Measurements from ENCODE around the gene CD44. TPM values are rescaled to one million over a fixed set of nuclear protein-coding genes. Genes with fewer than 3 reads are reported as not detected.

The CD44 gene
- total RNA-seq, 1 experiment from 2014 or later, result 6.1 TPM

DNA sequence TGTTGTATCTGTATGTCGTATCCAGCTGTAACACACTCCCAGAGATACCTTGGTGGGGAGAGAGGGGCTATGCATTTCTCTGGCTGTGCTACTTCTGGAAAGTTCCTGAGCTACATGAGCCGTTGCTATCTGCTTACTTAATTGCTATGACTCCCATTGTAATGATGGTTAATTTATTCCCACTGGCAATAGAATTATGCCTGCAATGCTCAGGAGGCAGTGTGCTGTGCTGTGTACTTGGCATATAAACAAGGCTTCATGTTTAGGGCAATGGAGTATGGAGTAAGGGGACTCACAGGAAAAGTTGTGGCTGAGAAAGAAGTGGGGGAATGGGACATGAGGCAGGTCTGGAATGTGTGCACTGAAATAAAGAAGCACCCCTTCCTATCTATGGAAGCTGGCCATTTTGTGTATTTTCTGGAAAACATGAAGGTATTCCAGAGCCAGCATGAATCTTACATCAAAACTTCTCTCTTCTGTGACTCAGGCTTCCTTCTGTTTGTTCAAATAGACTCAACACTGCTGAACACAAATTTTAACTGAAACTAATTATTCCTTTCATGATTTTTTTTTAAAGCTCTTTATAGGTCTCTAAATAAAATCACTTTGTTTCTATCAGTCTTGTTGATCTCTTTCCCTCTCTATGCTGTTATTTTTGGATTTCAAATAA lies 40.6 kb downstream of the CD44 start:
- no peak for DNase-seq
- Histone ChIP-seq H3K27me3 (ENCODE audit: insufficient read depth, low read length) (no peaks in the 10 kb centered on the region), H3K9ac (ENCODE audit: extremely low read depth, insufficient read length, low read length) (no peak overlapping the region), H4K5ac (ENCODE audit: insufficient read length, low read depth, low read length) (no peak overlapping the region), H2BK12ac (ENCODE audit: insufficient read length, low read depth, low read length) (no peak overlapping the region), H3K56ac (ENCODE audit: insufficient read length, low read depth, low read length) (no peak overlapping the region), H2BK20ac (ENCODE audit: low read depth, low read length, poor library complexity, severe bottlenecking) (no peak overlapping the region), H3K9me3 (ENCODE audit: control insufficient read depth, low read depth, low read length) (no peaks in the 10 kb centered on the region), H2BK15ac (ENCODE audit: low read depth, low read length) (no peak overlapping the region), H3T11ph (ENCODE audit: low read length) (no peak overlapping the region), H3K4ac (ENCODE audit: low read depth, low read length) (no peak overlapping the region), H3K4me2 (ENCODE audit: insufficient read depth, insufficient read length, low read length) (no peak overlapping the region), H3K4me1 (ENCODE audit: insufficient read depth, low read length) (peaks cover 7% of the 10 kb centered on the region; the same call in 1 of the 2 replicates), H3K14ac (ENCODE audit: insufficient read depth, low read length) (no peak overlapping the region), H4K20me1 (ENCODE audit: control insufficient read depth, insufficient read depth, insufficient read length) (no peaks in the 10 kb centered on the region), H4K91ac (ENCODE audit: insufficient read length, low read depth, low read length) (no peak overlapping the region), H3K18ac (ENCODE audit: insufficient read length, low read depth, low read length) (no peak overlapping the region), H3K23me2 (ENCODE audit: insufficient read length, low read depth, low read length, poor library complexity, severe bottlenecking) (no peaks in the 10 kb centered on the region), H4K8ac (replicated peaks; ENCODE audit: insufficient read length, low read depth, low read length) (no peak overlapping the region), H3K79me1 (ENCODE audit: insufficient read depth, low read depth, low read length, poor library complexity, severe bottlenecking) (no peaks in the 10 kb centered on the region), H3K79me2 (ENCODE audit: insufficient read depth, low read length) (no peaks in the 10 kb centered on the region), H2AFZ (ENCODE audit: low read length) (no peak overlapping the region), H2BK120ac (ENCODE audit: low read depth, low read length, poor library complexity, severe bottlenecking) (no peak overlapping the region), H2BK5ac (ENCODE audit: insufficient read length, low read length) (no peak overlapping the region), H3K27ac (ENCODE audit: insufficient read length, low read depth, low read length) (no peak overlapping the region), H3K23ac (ENCODE audit: insufficient read length, low read depth, low read length) (no peak overlapping the region), H2AK5ac (ENCODE audit: insufficient read length, low read length) (no peak overlapping the region)
- no peaks in the 10 kb centered on the region for H3K36me3 Mint-ChIP-seq (ENCODE audit: insufficient read depth in 1 of 3, low read depth in 3 of 3)
- H3K4me3 Mint-ChIP-seq, result no peak overlapping the region
- WGBS (ENCODE audit: extremely low coverage, insufficient read length, low lambda C conversion rate), result no CpG with 5 or more reads among the region's 2 CpGs
- H3K27ac Mint-ChIP-seq, result peak overlapping the region in 1 of 3 experiments; percentile 60; a peak in 1 of 7 replicates
- H3K27me3 Mint-ChIP-seq (ENCODE audit: low read depth), result no peaks in the 10 kb centered on the region
- TF ChIP-seq, protein P1, sequence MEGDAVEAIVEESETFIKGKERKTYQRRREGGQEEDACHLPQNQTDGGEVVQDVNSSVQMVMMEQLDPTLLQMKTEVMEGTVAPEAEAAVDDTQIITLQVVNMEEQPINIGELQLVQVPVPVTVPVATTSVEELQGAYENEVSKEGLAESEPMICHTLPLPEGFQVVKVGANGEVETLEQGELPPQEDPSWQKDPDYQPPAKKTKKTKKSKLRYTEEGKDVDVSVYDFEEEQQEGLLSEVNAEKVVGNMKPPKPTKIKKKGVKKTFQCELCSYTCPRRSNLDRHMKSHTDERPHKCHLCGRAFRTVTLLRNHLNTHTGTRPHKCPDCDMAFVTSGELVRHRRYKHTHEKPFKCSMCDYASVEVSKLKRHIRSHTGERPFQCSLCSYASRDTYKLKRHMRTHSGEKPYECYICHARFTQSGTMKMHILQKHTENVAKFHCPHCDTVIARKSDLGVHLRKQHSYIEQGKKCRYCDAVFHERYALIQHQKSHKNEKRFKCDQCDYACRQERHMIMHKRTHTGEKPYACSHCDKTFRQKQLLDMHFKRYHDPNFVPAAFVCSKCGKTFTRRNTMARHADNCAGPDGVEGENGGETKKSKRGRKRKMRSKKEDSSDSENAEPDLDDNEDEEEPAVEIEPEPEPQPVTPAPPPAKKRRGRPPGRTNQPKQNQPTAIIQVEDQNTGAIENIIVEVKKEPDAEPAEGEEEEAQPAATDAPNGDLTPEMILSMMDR (conservative IDR thresholded peaks at IDR 0.05), result no peak
- peaks cover 25 to 28% of the 10 kb centered on the region in 2 experiments for H3K4me1 Mint-ChIP-seq
- H3K9me3 Mint-ChIP-seq, result no peaks in the 10 kb centered on the region; a peak in 1 of 5 replicates
